GM18873 (cell line): ENCODE data around the gene POLR1E.

Source experiments
- ATAC-seq: cut with Tn5 transposase; IDR thresholded peaks from one replicate; pipeline ENCODE4 v1.9.1; 2021; ENCODE audit warnings: mild to moderate bottlenecking, moderate library complexity, moderate number of reproducible peaks; ENCODE audit not compliant: unreplicated experiment, low FRiP score

The POLR1E gene

DNA sequence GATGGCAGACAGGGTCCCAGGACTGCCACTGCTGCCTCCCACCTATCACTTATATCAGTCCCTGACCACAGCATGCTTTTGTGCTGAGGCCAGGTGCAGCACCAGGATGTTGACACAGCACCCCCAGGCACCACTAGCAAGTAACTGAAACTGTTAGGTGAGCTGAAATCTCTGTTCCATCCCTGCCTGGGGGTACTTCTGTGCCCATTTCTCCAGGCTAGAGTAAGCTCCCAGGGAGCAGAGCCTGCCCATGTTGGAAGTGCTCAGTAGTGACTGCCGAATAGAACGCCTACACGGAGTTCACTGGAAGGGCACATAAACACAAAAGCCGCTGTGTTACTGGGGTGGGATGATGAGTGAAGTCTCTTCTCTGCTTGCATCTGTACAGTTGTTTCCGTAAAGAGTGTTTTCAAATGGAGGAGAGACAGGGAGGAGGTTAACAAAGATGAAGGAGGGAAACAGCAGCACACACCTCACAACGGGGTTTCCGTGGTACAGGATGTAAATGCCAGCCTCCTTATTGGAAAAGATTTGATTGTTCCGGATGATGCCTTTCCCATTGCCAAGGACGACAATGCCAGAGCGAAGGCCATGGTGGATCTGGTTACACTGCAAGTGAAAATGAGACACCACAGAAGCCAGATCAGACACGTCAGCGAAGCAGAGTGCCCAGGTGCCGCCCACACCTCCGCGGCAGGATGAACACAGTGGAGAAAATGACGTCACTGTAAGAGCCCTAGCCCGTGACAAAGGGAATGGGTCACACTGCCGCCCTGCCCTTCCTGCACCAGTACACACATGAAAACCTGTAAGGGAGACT, 43.1 kb downstream of the POLR1E start:
- ATAC-seq, result no peak

DNA sequence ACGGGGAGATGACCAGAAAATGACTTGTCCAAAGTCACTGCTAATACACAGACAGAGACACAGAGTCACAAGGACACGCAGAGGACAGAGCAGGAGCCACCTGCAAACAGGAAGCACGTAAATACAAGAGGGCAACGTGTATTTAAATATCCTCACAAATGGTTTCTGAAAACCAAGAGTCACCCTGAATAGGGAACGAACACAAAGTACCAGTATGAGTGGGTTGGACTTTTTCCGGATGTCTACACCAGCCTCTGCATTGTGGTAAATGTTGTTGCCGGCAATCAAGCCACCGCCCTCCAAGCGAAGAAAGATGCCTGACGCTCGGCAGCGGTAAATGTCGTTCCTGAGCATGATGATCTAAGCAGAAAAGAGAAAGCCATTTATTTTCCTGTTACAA, 46.0 kb downstream of the POLR1E start:
- ATAC-seq, result peak; percentile 68

DNA sequence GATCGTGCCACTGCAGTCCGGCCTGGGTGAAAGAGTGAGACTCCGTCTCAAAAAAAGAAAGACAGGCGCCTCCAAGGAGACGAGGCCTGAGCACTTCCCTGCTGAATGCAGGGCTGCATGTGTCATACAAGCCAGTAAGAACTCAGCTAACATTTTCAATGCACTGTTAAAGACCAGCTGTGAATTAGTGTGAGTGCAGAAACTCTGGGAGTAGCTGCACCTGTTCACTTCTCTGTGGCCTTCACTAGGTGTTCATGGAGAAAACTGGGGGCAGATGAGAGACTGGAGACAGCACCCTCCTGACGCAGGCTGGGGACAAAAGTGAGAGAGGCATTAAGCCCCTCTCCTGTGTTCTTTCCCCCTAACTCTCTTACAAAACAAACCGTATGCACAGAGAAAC, 48.7 kb downstream of the POLR1E start:
- ATAC-seq, result no peak

DNA sequence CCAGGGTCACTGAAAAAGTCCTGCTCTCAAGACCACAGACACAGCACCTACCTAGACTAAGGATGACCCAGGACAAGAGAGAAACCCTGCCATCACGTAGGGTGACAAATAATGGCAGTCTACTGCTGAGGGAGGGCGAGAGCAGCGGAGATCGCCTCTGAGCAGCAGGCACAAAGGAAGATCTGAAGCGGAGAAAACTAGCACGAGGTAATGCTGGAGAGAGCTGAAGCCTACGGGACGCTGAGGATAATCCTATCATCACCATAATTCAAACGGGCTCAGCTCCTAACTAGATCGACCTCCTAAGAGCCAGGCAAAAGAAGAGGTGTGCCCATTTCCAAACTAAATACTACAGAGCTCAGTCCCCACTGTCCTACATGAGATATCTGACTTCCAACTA, 49.2 kb downstream of the POLR1E start:
- no peak for ATAC-seq

DNA sequence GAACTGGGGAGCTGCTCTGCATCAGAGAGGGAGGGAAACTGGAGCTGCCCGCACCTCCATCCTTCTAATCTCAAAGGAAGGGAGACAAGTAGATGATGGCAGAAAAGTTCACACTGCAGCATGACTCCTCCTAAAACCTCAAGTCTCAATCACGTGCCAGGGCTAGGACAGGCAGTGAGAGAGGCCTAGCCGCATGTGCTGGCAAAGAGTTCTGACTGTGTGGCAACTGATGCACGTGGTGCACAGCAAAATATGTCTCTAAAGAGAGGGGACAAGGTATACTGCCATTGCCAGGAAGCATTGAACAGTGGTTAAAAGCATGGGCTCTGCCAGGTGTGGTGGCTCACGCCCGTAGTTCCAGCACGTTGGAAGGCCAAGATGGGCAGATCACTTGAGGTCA, 52.4 kb downstream of the POLR1E start:
- ATAC-seq, result no peak

DNA sequence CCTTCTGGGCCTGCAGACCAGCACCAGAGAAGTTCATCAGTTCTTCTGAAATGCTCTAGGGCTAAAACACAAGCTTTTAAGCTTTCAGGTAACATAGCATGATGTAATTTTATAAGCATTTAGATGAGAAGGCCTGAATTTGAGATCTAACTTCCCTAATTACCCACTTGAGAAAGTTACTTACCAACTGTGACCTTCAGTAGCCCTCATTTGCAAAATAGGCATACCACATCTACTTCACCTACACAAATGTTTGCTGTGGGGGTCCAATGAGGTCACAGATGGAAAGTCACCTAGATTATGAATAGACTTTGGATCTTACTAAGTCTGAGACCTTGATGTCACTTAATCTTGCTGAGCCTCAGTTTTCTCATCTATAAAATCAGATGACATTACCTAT, 53.9 kb downstream of the POLR1E start:
- no peak for ATAC-seq

DNA sequence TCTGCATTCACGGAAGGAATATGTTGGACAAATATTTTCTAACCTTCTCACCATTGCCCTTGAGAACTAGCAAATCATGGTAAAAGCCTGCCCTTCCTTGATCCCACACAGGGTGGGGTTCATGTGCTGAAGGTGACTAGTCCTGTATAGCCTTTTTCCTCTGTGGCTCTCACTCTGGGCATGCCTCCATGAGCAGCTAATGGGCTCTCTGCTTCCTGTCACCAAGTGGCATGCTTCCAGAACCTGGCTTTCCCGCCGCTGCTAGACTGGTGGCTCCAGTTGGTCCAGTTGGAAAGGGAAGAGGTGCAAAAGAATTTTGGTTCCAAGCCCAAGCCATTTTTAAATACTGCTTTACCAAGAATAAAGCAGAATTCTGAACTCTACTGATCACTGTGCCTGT, 54.9 kb downstream of the POLR1E start:
- ATAC-seq, result no peak

DNA sequence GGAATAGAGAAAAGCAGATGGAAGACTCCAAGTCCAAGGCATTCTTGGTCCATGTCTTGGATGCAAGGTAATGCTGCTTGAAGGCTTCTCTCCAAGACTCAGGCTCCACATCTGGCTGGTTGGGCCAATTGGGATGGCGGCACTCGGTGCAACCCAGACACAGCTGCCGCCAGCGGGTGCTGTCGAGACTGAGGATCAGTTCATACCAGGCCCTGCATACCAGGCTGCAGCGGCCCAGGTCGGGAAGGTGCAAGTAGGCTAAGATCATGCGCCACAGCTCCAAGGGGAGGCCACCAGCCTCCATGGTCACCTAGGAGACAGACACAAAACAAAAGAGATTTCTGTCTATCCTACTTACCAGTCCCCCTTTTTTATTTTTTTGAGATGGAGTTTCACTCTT, 55.7 kb downstream of the POLR1E start:
- no peak for ATAC-seq

DNA sequence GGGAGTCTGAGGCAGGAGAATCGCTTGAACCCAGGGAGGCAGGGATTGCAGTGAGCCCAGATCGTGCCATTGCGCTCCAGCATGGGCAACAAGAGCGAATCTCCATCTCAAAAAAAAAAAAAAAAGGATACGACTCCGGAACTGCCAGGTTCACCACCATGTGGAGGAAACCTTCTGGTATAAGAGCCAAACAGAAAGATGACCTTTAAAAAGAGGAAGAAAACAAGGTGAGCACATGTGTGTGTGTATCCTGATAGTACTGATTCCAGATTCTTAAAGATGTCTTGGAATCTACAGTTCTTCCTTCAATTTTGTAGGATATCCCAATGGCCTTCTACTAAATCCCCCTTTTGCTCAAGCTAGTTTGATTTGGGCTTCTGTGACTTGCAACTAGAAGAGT, 56.7 kb downstream of the POLR1E start:
- no peak for ATAC-seq

DNA sequence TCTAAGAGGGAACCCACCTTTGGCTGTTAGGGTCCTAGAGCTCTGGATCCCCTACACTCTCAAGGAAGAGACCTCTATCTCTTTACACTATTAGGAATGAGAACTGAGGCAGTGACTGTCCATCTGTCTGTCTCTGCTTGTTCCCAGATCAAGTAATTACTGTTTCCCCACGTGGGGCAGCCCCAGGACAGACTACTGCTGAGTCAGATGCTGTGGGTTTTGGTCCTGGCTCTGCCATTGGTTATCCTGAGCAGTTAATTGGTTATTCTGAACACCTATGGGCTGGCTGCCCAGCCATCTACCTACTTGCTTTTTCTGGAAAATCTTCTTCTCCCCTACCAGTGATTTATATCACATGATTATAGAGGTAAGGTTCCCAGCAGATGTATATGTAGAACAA, 57.1 kb downstream of the POLR1E start:
- no peak for ATAC-seq

DNA sequence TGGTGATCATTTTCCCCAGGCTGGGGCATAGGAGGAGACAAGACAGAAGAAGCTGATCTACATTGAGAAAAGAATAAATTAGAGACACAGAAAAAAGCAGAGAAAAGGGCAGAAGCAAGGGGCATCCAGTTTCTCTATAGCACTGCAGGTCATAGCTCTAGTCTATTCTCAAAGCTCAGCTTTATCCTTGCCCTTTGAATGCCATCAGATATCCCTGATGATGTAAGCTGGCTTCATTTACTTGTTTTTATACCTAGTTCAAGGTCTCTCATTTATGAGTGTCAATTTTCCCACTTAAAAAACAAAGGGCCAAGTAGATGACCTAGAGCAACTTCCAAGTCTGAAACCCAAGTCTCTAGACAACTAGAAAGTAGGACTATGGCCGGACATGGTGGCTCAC, 57.7 kb downstream of the POLR1E start:
- no peak for ATAC-seq

DNA sequence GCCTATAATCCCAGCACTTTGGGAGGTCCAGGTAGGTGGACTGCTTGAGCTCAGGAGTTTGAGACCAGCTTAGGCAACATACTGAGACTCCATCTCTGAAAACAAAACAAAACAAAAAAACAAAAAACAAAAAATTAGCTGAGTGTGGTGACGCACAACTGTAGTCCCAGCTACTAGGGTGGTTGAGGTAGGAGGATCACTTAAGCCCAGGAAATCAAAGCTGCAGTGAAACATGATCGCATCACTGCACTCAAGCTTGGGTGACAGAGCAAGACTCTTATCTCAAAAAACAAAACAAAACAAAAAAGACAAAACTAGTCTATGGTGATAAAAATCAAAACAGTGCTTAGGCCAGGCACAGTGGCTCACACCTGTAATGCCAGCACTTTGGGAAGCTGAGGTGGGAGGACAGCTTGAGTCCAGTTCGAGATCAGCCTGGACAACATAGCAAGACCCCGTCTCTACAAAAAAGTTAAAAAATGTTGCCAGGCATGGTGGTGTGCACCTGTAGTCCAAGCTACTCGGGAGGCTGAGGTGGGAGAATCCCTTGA, 61.7 kb downstream of the POLR1E start:
- ATAC-seq, result no peak

DNA sequence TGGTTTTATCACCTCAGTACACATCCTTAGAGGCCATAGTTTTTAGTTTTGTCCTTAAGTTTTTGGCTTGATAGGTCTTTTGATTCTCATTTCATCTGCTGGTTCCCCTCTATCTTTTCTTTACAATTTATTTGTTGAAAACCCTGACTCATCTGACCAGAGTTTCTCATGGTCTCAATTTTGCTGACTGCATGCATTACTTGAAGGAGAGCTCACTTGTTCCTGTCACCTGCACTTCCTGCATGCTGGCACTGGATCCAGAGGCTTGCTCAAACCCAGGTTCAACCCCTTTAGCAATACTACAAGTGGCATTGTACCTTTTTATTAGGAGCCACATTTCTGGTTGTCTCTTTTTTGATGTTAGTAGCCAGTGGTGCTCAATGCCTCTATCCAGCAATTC, 63.8 kb downstream of the POLR1E start:
- ATAC-seq, result no peak

DNA sequence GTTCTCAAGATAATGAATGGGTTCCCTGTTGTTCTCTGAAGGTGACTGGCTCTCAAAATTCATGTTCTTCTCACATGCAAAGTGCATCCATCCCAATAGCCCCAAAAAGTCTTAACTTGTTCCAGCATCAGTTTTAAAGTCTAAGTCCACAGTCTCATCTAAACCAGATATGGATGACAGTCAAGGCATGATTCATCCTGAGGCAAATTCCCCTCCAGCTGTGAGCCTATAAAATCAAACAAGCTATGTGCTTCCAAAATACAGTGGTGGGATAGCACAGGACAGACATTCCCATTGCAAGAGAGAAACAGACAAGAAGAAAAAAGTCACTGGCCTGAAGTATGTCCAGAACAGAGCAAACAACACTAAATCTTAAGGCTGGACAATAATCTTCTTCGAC, 65.0 kb downstream of the POLR1E start:
- no peak for ATAC-seq

DNA sequence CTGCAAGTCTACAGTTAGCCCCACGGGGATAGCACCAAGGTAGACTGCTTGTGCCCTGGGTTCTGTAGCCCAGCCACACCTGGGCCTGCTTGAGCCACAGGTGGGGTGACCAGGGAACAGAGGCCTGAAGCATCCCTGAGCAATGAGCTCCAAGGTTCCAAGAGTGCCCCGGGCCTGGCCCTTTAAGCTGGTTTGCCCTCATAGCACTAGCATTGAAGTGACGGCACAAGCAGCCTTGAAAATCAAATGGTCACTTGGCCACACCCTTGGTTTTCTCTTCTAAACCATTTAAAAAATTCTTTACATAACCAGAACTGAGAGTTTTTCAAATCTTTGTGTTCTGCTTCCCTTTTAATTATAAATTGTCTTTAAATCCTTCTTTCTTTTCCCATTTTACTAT, 65.7 kb downstream of the POLR1E start:
- ATAC-seq, result no peak

DNA sequence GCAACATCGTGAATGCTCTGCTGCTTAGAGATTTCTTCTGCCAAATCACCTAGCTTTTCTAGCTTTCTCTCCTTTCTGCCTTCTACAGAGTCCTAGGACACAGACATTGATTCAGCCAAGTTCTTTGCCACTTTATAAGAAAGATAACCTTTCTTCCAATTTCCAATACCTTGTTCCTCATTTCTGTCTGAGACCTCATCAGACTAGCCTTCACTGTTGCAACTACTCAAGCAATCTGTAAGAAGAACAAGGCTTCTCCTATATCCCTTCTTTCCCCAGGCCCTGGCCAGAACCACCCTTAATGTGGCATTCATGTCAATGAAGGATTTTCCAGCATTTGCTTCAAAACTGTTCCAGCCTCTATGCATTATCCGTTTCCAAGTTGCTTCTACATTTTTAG, 66.1 kb downstream of the POLR1E start:
- no peak for ATAC-seq
